ENCODE data around the gene TRAPPC6A. TPM values are rescaled to one million over a fixed set of nuclear protein-coding genes. Genes with fewer than 3 reads are reported as not detected.

Gene TRAPPC6A
- total and polyA plus RNA-seq, 2 of the 13 experiments (the other 11 are each of a cell fraction or from before 2014, with no cell fraction given), result 6.5 to 21.0 TPM

DNA sequence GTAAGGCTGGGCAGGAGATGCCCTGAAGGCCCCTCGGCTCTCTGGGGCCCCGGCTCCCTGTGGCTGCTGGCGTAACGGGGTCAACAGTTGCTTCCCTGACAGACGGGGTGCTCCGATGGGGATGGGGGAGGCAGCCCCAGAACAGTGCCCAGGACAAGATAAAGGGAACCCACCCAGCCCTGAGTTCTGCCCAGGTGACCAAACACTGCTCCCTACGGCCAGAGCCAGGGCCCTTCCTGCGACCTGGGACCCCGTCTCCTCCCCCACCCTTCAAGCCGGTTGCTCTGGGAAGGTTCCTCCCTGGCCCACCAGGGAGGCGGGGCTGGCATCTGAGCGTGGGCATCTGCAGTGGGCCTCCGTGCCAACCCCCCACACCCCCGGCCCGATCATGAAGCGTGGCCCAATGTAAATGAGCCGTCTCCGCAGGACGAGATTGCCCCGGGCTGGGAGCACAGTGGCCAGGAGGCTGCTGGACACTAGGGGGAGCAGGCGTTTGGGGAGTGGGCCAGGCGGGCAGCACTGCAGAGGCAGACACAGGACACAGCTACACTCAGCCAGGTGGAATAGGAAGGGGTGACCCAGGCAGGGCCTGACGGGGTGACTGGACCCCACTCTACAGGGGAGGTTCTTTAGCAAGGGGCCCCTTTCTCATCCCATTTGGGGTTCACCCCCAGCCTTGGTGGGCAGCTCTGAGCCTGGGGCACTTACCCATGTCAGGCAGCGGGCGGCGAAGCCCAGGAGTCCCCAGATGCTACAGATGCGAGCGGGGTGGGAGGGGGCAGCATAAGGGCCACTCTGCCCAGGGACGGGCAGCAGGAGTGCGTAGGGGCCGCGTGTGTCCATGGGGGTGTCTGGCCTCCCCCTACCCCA is 16.1 kb downstream of the TRAPPC6A start (continued):
- TF ChIP-seq, protein P1, sequence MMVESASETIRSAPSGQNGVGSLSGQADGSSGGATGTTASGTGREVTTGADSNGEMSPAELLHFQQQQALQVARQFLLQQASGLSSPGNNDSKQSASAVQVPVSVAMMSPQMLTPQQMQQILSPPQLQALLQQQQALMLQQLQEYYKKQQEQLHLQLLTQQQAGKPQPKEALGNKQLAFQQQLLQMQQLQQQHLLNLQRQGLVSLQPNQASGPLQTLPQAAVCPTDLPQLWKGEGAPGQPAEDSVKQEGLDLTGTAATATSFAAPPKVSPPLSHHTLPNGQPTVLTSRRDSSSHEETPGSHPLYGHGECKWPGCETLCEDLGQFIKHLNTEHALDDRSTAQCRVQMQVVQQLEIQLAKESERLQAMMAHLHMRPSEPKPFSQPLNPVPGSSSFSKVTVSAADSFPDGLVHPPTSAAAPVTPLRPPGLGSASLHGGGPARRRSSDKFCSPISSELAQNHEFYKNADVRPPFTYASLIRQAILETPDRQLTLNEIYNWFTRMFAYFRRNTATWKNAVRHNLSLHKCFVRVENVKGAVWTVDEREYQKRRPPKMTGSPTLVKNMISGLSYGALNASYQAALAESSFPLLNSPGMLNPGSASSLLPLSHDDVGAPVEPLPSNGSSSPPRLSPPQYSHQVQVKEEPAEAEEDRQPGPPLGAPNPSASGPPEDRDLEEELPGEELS (CRISPR knock-in tag; IDR thresholded peaks at IDR 0.05), result no peak
- TF ChIP-seq ZIK1 (CRISPR knock-in tag; IDR thresholded peaks at IDR 0.05; ENCODE audit: borderline replicate concordance, low read depth), result no peak
- TF ChIP-seq ZNF747 (CRISPR knock-in tag; IDR thresholded peaks at IDR 0.05; ENCODE audit: borderline replicate concordance), result no peak
- TF ChIP-seq BORCS8-MEF2B (CRISPR knock-in tag; IDR thresholded peaks at IDR 0.05), result peak; percentile 55; the same call in 1 of the 2 replicates
- peak; percentile 74; the same call in 1 of the 2 replicates for TF ChIP-seq ZNF274 (CRISPR knock-in tag; IDR thresholded peaks at IDR 0.05)
- TF ChIP-seq ZNF547 (CRISPR knock-in tag; IDR thresholded peaks at IDR 0.05), result 0 out of 2 replicates have a peak, but pooled peaks have one; percentile 29
- TF ChIP-seq, protein P2, sequence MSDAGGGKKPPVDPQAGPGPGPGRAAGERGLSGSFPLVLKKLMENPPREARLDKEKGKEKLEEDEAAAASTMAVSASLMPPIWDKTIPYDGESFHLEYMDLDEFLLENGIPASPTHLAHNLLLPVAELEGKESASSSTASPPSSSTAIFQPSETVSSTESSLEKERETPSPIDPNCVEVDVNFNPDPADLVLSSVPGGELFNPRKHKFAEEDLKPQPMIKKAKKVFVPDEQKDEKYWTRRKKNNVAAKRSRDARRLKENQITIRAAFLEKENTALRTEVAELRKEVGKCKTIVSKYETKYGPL (CRISPR knock-in tag; IDR thresholded peaks at IDR 0.05), result no peak
- TF ChIP-seq, protein P3, sequence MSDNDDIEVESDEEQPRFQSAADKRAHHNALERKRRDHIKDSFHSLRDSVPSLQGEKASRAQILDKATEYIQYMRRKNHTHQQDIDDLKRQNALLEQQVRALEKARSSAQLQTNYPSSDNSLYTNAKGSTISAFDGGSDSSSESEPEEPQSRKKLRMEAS (IDR thresholded peaks at IDR 0.05), result peak; percentile 17; the same call in 1 of the 2 replicates
- TF ChIP-seq, protein P4, sequence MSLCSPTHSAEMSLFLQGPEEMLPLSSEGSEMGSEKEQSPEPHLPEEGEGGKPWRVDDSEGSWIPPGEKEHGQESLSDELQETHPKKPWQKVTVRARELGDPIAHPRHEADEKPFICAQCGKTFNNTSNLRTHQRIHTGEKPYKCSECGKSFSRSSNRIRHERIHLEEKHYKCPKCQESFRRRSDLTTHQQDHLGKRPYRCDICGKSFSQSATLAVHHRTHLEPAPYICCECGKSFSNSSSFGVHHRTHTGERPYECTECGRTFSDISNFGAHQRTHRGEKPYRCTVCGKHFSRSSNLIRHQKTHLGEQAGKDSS (CRISPR knock-in tag; IDR thresholded peaks at IDR 0.05; ENCODE audit: borderline replicate concordance, low read depth), result peak; percentile 44; the same call in 1 of the 2 replicates
- TF ChIP-seq ZNF687 (CRISPR knock-in tag; IDR thresholded peaks at IDR 0.05), result peak; percentile 55
- no peak for TF ChIP-seq TRAFD1 (CRISPR knock-in tag; IDR thresholded peaks at IDR 0.05; ENCODE audit: borderline replicate concordance)
- TF ChIP-seq RAD21 (CRISPR knock-in tag; IDR thresholded peaks at IDR 0.05), result peak; percentile 77; the same call in 1 of the 2 replicates
- TF ChIP-seq, protein P5, sequence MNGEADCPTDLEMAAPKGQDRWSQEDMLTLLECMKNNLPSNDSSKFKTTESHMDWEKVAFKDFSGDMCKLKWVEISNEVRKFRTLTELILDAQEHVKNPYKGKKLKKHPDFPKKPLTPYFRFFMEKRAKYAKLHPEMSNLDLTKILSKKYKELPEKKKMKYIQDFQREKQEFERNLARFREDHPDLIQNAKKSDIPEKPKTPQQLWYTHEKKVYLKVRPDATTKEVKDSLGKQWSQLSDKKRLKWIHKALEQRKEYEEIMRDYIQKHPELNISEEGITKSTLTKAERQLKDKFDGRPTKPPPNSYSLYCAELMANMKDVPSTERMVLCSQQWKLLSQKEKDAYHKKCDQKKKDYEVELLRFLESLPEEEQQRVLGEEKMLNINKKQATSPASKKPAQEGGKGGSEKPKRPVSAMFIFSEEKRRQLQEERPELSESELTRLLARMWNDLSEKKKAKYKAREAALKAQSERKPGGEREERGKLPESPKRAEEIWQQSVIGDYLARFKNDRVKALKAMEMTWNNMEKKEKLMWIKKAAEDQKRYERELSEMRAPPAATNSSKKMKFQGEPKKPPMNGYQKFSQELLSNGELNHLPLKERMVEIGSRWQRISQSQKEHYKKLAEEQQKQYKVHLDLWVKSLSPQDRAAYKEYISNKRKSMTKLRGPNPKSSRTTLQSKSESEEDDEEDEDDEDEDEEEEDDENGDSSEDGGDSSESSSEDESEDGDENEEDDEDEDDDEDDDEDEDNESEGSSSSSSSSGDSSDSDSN (CRISPR knock-in tag; IDR thresholded peaks at IDR 0.05), result peak; percentile 43; the same call in 1 of the 2 replicates

All from HepG2 (cell line).